Testis (tissue), 2 donors: Measurements from ENCODE around the gene PPP6R3.

ENCODE experiments used
- POLR2A ChIP-seq: fragments of 450-650 bp; IDR thresholded peaks from one replicate; pipeline ENCODE4 v1.6.1; 2017; ENCODE audit warnings: antibody characterized with exemption, mild to moderate bottlenecking, moderate library complexity
- TF ChIP-seq, protein P1 (sequence below), 3 experiments: fragments of 450-650 bp in 2 of 3; fragments of 200-600 bp in 1 of 3; sonication (generic) in 1 of 3; IDR thresholded peaks; one replicate each; pipeline ENCODE4 v1.5.1; 2016 to 2019; ENCODE audit warnings: antibody characterized with exemption in 3 of 3, mild to moderate bottlenecking in 2 of 3, moderate library complexity in 1 of 3

DNA sequence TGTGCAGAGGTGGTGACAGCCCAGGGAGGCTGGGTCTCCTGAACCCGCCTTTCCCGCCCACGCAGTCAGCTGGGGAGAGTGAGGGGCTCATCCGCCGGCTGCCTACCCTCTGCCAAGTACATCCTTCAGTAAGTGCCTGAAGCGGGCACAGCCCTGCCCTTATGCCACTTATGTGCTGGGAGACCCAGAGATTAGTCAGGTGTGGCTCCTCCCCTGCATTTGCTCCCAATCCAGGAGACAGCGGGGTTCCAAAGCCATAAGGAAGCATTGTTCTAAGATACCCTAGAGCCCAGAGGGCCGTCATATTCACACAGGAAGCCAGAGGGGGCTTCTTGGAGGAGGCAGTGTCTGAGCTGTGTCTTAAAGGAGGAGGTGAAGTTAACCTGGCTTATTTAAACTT lies 5.8 kb upstream of the PPP6R3 start:
- TF ChIP-seq, protein P1, sequence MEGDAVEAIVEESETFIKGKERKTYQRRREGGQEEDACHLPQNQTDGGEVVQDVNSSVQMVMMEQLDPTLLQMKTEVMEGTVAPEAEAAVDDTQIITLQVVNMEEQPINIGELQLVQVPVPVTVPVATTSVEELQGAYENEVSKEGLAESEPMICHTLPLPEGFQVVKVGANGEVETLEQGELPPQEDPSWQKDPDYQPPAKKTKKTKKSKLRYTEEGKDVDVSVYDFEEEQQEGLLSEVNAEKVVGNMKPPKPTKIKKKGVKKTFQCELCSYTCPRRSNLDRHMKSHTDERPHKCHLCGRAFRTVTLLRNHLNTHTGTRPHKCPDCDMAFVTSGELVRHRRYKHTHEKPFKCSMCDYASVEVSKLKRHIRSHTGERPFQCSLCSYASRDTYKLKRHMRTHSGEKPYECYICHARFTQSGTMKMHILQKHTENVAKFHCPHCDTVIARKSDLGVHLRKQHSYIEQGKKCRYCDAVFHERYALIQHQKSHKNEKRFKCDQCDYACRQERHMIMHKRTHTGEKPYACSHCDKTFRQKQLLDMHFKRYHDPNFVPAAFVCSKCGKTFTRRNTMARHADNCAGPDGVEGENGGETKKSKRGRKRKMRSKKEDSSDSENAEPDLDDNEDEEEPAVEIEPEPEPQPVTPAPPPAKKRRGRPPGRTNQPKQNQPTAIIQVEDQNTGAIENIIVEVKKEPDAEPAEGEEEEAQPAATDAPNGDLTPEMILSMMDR (IDR thresholded peaks at IDR 0.05) = no peak
- TF ChIP-seq POLR2A = no peak
